SU-DHL-6 (cell line): Measurements from ENCODE around the gene CRAMP1.

Experiments used
- H2AFZ ChIP-seq: fragments of 200-600 bp; sonication (generic); 2 replicates; pipeline ENCODE4 v1.6.1; 2014; ENCODE audit warnings: low read depth, mild to moderate bottlenecking, moderate library complexity, mixed read lengths, antibody characterized with exemption, low read length; ENCODE audit not compliant: severe bottlenecking
- H3F3A ChIP-seq: fragments of 200-600 bp; shearing (Covaris generic); 2 replicates; pipeline ENCODE4 v1.6.0; 2016; ENCODE audit warnings: antibody characterized with exemption, mild to moderate bottlenecking; ENCODE audit not compliant: insufficient read depth
- H3K27ac ChIP-seq: fragments of 200-600 bp; sonication (generic); 2 replicates; pipeline ENCODE4 v1.5.1; 2016; ENCODE audit warnings: low read depth, mild to moderate bottlenecking, low read length, moderate library complexity, mixed read lengths
- H3K27me3 ChIP-seq: fragments of 200-600 bp; sonication (generic), shearing (Covaris generic); 2 replicates; pipeline ENCODE4 v1.6.0; 2014; ENCODE audit warnings: mild to moderate bottlenecking, low read length
- H3K36me3 ChIP-seq: fragments of 200-600 bp; sonication (generic); 2 replicates; pipeline ENCODE4 v1.6.1; 2014; ENCODE audit warnings: mild to moderate bottlenecking, low read length, mixed read lengths
- H3K4me2 ChIP-seq: fragments of 300-600, 200-600 bp; shearing (Covaris generic), sonication (generic); 2 replicates; pipeline ENCODE4 v1.6.0; 2014; ENCODE audit warnings: low read length, low read depth, mild to moderate bottlenecking; ENCODE audit not compliant: poor library complexity, severe bottlenecking
- H3K4me3 ChIP-seq: fragments of 200-600 bp; sonication (generic); 2 replicates; pipeline ENCODE4 v1.5.1; 2014; ENCODE audit warnings: antibody characterized with exemption, low read length, mild to moderate bottlenecking, mixed read lengths; ENCODE audit not compliant: insufficient read depth, poor library complexity, severe bottlenecking
- H3K79me2 ChIP-seq: fragments of 200-600 bp; sonication (generic); 2 replicates; pipeline ENCODE4 v1.6.1; 2014; ENCODE audit warnings: mild to moderate bottlenecking, low read length, moderate library complexity; ENCODE audit not compliant: insufficient read depth
- H3K9ac ChIP-seq: fragments of 200-600 bp; sonication (generic); 2 replicates; pipeline ENCODE4 v1.7.0; 2014; ENCODE audit warnings: mild to moderate bottlenecking, low read length
- H3K9me2 ChIP-seq: fragments of 200-600 bp; sonication (generic); replicated peaks from 2 replicates; pipeline ENCODE4 v1.6.1; 2014; ENCODE audit warnings: low read length; ENCODE audit not compliant: insufficient read depth
- H3K9me3 ChIP-seq: fragments of 200-600 bp; sonication (generic); 2 replicates; pipeline ENCODE4 v1.6.1; 2014; ENCODE audit warnings: low read length, mixed read lengths; ENCODE audit not compliant: insufficient read depth
- H4K20me1 ChIP-seq: fragments of 200-600 bp; sonication (generic); 2 replicates; pipeline ENCODE4 v1.6.1; 2014; ENCODE audit warnings: low read depth, mild to moderate bottlenecking, antibody characterized with exemption, low read length, moderate library complexity, mixed read lengths
- EZH2phosphoT487 ChIP-seq: fragments of 200-600 bp; sonication (generic), shearing (Covaris generic); conservative IDR thresholded peaks from 2 replicates; pipeline ENCODE4 v1.6.1; 2018; ENCODE audit warnings: mild to moderate bottlenecking, antibody characterized with exemption, low read length, moderate library complexity, mixed read lengths
- TF ChIP-seq, protein P1 (sequence below): fragments of 200-600 bp; sonication (generic); IDR thresholded peaks from one replicate; pipeline ENCODE4 v1.5.1; 2017; ENCODE audit warnings: antibody characterized with exemption, mild to moderate bottlenecking, low read length, moderate library complexity; ENCODE audit not compliant: insufficient read depth, poor library complexity, severe bottlenecking

The CRAMP1 gene

GRCh38 chr16:1656808-1657617 lies 44.9 kb downstream of the CRAMP1 start:
- no peaks in the 10 kb centered on the region for H3K36me3 ChIP-seq

DNA sequence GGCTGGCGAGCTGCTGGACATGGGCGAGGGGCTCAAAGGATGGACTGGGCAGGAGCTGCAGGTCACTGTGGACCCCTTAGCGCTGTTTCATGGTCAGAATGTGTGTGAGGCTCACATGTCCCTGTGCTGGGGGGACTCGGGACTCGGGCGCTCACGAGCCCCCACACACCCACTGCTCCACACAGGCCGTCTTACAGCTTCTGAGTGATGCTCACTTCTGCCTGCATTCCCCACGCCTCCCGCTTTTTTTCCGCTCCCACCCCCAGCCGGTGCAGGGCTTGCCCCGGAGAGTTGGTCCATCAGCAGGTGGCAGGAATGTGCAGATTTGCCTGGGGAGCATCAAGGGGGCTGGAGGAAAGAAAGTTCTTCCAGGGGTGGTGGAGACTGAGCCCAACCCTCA lies 45.7 kb downstream of the CRAMP1 start:
- Histone ChIP-seq H3K4me2 (no peak overlapping the region), H3F3A (no peaks in the 10 kb centered on the region), H3K27me3 (no peaks in the 10 kb centered on the region), H3K9me3 (no peaks in the 10 kb centered on the region), H3K36me3 (no peaks in the 10 kb centered on the region), H4K20me1 (no peaks in the 10 kb centered on the region), H3K27ac (no peak overlapping the region), H3K79me2 (no peaks in the 10 kb centered on the region), H3K4me3 (no peak overlapping the region), H3K9me2 (no peaks in the 10 kb centered on the region), H3K9ac (no peak overlapping the region), H2AFZ (no peak overlapping the region)
- no peak for TF ChIP-seq EZH2phosphoT487
- TF ChIP-seq, protein P1, sequence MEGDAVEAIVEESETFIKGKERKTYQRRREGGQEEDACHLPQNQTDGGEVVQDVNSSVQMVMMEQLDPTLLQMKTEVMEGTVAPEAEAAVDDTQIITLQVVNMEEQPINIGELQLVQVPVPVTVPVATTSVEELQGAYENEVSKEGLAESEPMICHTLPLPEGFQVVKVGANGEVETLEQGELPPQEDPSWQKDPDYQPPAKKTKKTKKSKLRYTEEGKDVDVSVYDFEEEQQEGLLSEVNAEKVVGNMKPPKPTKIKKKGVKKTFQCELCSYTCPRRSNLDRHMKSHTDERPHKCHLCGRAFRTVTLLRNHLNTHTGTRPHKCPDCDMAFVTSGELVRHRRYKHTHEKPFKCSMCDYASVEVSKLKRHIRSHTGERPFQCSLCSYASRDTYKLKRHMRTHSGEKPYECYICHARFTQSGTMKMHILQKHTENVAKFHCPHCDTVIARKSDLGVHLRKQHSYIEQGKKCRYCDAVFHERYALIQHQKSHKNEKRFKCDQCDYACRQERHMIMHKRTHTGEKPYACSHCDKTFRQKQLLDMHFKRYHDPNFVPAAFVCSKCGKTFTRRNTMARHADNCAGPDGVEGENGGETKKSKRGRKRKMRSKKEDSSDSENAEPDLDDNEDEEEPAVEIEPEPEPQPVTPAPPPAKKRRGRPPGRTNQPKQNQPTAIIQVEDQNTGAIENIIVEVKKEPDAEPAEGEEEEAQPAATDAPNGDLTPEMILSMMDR = no peak

More at GRCh38 chr16:1656808-1657617, 44.9 kb downstream of the CRAMP1 start:
- Histone ChIP-seq H2AFZ (no peak overlapping the region), H3K27me3 (no peaks in the 10 kb centered on the region), H3K4me2 (no peak overlapping the region), H3K9me3 (no peaks in the 10 kb centered on the region), H4K20me1 (no peaks in the 10 kb centered on the region), H3K9ac (no peak overlapping the region), H3K4me3 (no peak overlapping the region), H3K9me2 (no peaks in the 10 kb centered on the region), H3K27ac (no peak overlapping the region), H3K79me2 (no peaks in the 10 kb centered on the region), H3F3A (no peaks in the 10 kb centered on the region)
- TF ChIP-seq, protein P1 = no peak
- TF ChIP-seq EZH2phosphoT487 = no peak

DNA sequence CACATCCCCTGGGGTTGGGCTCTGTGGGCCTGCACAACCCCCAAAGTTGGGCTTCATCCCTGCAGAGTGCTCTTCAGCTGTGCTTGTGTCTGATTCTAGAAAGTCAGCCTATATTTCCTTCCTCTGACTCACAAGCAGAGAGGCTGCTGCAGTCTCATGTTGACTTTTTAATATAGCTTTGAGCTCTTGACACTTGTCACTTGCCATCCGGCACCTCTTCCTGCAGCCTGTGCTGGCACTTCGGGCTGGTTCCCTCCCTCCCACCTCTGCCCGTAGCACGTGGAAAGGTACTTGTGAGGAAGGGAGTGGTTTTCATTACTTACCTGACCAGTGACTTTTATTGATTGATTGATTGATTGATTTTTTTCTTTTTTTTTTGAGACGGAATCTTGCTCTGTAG lies 46.9 kb downstream of the CRAMP1 start:
- H2AFZ ChIP-seq = no peak overlapping the region
- no peaks in the 10 kb centered on the region for H3K36me3 ChIP-seq
- H3K4me2 ChIP-seq = no peak overlapping the region
- H3K79me2 ChIP-seq = no peaks in the 10 kb centered on the region
- no peak overlapping the region for H3K4me3 ChIP-seq
- no peaks in the 10 kb centered on the region for H4K20me1 ChIP-seq
- no peak overlapping the region for H3K9ac ChIP-seq
- H3K27me3 ChIP-seq = no peaks in the 10 kb centered on the region
- no peaks in the 10 kb centered on the region for H3K9me2 ChIP-seq
- H3K27ac ChIP-seq = no peak overlapping the region
- H3F3A ChIP-seq = no peaks in the 10 kb centered on the region
- TF ChIP-seq, protein P1 = no peak
- TF ChIP-seq EZH2phosphoT487 = no peak
- H3K9me3 ChIP-seq = no peaks in the 10 kb centered on the region
